ENCODE measurements around the gene PNMA8B.

PNMA8B gene

DNA sequence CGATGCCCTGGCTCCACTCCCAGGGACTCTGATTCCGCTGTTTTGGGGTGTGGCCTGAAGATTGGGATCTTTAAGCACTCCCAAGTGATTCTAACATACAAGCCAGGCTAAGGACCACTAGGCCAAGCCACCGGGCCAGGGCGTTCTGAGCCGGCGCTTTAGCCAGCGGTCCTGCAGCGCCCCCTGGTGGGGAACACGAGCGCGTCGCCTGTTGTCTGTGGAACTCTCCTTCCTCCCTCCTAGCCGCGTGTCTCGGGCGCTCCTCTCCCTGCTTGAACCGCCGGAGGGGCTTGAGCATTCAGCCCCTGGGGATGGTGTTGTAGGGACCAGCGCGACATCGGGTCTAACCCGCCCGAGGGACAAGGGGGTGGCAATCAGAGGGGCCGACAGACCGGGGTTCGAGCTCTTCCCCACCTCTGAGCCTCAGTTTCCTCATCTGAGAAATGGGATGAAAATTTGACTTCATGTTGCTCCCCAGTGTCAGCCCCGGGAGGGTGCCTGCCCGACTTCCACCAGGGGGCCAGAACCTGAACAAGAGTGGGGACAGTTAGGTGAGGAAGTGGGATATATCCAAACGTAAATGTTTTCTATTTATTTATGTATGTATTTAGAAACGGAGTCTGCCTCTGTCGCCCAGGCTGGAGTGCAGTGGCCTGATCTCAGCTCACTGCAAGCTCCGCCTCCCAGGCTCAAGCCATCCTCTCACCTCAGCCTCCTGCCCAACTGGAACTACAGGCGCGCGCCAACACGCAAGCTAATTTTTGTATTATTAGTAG, 18.0 kb upstream of the PNMA8B start (continued):
- no peak for TF ChIP-seq ZNF302 (tag by site-specific recombination; IDR thresholded peaks at IDR 0.05; ENCODE audit: low read depth)
- TF ChIP-seq ZNF133 (tag by site-specific recombination; IDR thresholded peaks at IDR 0.05) = no peak
- no peak for TF ChIP-seq ZNF214 (tag by site-specific recombination; IDR thresholded peaks at IDR 0.05; ENCODE audit: borderline replicate concordance)
- TF ChIP-seq ZBTB49 (tag by site-specific recombination; IDR thresholded peaks at IDR 0.05; ENCODE audit: low read depth) = no peak
- peak; percentile 80 for TF ChIP-seq ZNF654 (tag by site-specific recombination; IDR thresholded peaks at IDR 0.05; ENCODE audit: low read depth)
- no peak for TF ChIP-seq ZNF585B (tag by site-specific recombination; IDR thresholded peaks at IDR 0.05)
- no peak for TF ChIP-seq ZNF837 (tag by site-specific recombination; IDR thresholded peaks at IDR 0.05)
- TF ChIP-seq CTCF (tag by site-specific recombination; IDR thresholded peaks at IDR 0.05) = peak; percentile 88
- no peak for TF ChIP-seq KLF7 (tag by site-specific recombination; IDR thresholded peaks at IDR 0.05; ENCODE audit: borderline replicate concordance)
- TF ChIP-seq BCL11B (tag by site-specific recombination; IDR thresholded peaks at IDR 0.05; ENCODE audit: low read depth) = no peak
- TF ChIP-seq REPIN1 (tag by site-specific recombination; IDR thresholded peaks at IDR 0.05; ENCODE audit: low read depth) = no peak
- TF ChIP-seq ZNF610 (tag by site-specific recombination; IDR thresholded peaks at IDR 0.05; ENCODE audit: borderline replicate concordance) = peak; percentile 44; the same call in 1 of the 2 replicates
- TF ChIP-seq ZNF266 (tag by site-specific recombination; IDR thresholded peaks at IDR 0.05; ENCODE audit: low read depth) = no peak
- TF ChIP-seq, protein P1, sequence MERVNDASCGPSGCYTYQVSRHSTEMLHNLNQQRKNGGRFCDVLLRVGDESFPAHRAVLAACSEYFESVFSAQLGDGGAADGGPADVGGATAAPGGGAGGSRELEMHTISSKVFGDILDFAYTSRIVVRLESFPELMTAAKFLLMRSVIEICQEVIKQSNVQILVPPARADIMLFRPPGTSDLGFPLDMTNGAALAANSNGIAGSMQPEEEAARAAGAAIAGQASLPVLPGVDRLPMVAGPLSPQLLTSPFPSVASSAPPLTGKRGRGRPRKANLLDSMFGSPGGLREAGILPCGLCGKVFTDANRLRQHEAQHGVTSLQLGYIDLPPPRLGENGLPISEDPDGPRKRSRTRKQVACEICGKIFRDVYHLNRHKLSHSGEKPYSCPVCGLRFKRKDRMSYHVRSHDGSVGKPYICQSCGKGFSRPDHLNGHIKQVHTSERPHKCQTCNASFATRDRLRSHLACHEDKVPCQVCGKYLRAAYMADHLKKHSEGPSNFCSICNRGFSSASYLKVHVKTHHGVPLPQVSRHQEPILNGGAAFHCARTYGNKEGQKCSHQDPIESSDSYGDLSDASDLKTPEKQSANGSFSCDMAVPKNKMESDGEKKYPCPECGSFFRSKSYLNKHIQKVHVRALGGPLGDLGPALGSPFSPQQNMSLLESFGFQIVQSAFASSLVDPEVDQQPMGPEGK (tag by site-specific recombination; IDR thresholded peaks at IDR 0.05) = no peak
- peak; percentile 86 for TF ChIP-seq ZSCAN30 (tag by site-specific recombination; IDR thresholded peaks at IDR 0.05)
- 0 out of 2 replicates have a peak, but pooled peaks have one; percentile 19 for TF ChIP-seq MZF1 (tag by site-specific recombination; IDR thresholded peaks at IDR 0.05; ENCODE audit: borderline replicate concordance)
- no peak for TF ChIP-seq ZSCAN23 (tag by site-specific recombination; IDR thresholded peaks at IDR 0.05)
- no peak for TF ChIP-seq ZFP37 (tag by site-specific recombination; IDR thresholded peaks at IDR 0.05)
- no peak for TF ChIP-seq IKZF3 (tag by site-specific recombination; IDR thresholded peaks at IDR 0.05)
- TF ChIP-seq SCRT2 (tag by site-specific recombination; IDR thresholded peaks at IDR 0.05) = no peak
- TF ChIP-seq, protein P2, sequence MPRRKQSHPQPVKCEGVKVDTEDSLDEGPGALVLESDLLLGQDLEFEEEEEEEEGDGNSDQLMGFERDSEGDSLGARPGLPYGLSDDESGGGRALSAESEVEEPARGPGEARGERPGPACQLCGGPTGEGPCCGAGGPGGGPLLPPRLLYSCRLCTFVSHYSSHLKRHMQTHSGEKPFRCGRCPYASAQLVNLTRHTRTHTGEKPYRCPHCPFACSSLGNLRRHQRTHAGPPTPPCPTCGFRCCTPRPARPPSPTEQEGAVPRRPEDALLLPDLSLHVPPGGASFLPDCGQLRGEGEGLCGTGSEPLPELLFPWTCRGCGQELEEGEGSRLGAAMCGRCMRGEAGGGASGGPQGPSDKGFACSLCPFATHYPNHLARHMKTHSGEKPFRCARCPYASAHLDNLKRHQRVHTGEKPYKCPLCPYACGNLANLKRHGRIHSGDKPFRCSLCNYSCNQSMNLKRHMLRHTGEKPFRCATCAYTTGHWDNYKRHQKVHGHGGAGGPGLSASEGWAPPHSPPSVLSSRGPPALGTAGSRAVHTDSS (tag by site-specific recombination; IDR thresholded peaks at IDR 0.05) = 0 out of 2 replicates have a peak, but pooled peaks have one; percentile 25
- TF ChIP-seq ZNF660 (tag by site-specific recombination; IDR thresholded peaks at IDR 0.05) = peak; percentile 34; the same call in 1 of the 2 replicates
- TF ChIP-seq INSM2 (tag by site-specific recombination; IDR thresholded peaks at IDR 0.05) = no peak
- no peak for TF ChIP-seq ZNF404 (tag by site-specific recombination; IDR thresholded peaks at IDR 0.05)
- TF ChIP-seq ZBTB20 (tag by site-specific recombination; IDR thresholded peaks at IDR 0.05) = peak; percentile 50; the same call in 1 of the 2 replicates
- TF ChIP-seq ZBTB10 (tag by site-specific recombination; IDR thresholded peaks at IDR 0.05) = no peak
- no peak for TF ChIP-seq ZNF184 (tag by site-specific recombination; IDR thresholded peaks at IDR 0.05)
- 0 out of 2 replicates have a peak, but pooled peaks have one; percentile 45 for TF ChIP-seq ZNF24 (tag by site-specific recombination; IDR thresholded peaks at IDR 0.05)

Data from HEK293 (cell line).